ENCODE data around the gene SCAPER.
"Not testable (repeated sequence)": the region's sequence is repeated elsewhere in the genome, so short reads cannot be mapped to it uniquely, and the experiment has no call there.

The SCAPER gene

GRCh38 chr15:76903251-76903681 is 1.9 kb downstream of the SCAPER start:
- Mint-ChIP-seq H3K4me3 (peak overlapping the region; percentile 90), H3K9me3 (peaks cover 39% of the 10 kb centered on the region), H3K27me3 (ENCODE audit: low read depth, poor library complexity) (peaks cover 3% of the 10 kb centered on the region), H3K4me1 (peaks cover 31% of the 10 kb centered on the region), H3K27ac (no peak overlapping the region), H3K36me3 (ENCODE audit: low read depth) (peaks cover 27% of the 10 kb centered on the region)
- DNase-seq = no peak
- TF ChIP-seq CTCF (IDR thresholded peaks at IDR 0.05) = no peak

- H3K36me3 Mint-ChIP-seq (ENCODE audit: low read depth) = peaks cover 39% of the 10 kb centered on the region
- peaks cover 3% of the 10 kb centered on the region for H3K27me3 Mint-ChIP-seq (ENCODE audit: low read depth, poor library complexity)
- no peak for DNase-seq
- H3K4me1 Mint-ChIP-seq = peaks cover 26% of the 10 kb centered on the region
- H3K9me3 Mint-ChIP-seq = peaks cover 42% of the 10 kb centered on the region
- no peak overlapping the region for H3K27ac Mint-ChIP-seq
- no peak overlapping the region for H3K4me3 Mint-ChIP-seq
- no peak for TF ChIP-seq CTCF (IDR thresholded peaks at IDR 0.05)
Observed at GRCh38 chr15:76901965-76902364, 3.2 kb downstream of the SCAPER start.

GRCh38 chr15:76899931-76900310 is 5.2 kb downstream of the SCAPER start:
- not testable (repeated sequence) for H3K27ac Mint-ChIP-seq; DNase-seq; H3K4me3 Mint-ChIP-seq; H3K27me3 Mint-ChIP-seq (ENCODE audit: low read depth, poor library complexity)
- H3K4me1 Mint-ChIP-seq = peaks cover 16% of the 10 kb centered on the region
- H3K9me3 Mint-ChIP-seq = peaks cover 52% of the 10 kb centered on the region
- peaks cover 57% of the 10 kb centered on the region for H3K36me3 Mint-ChIP-seq (ENCODE audit: low read depth)

- peaks cover 56% of the 10 kb centered on the region for H3K9me3 Mint-ChIP-seq
- H3K36me3 Mint-ChIP-seq (ENCODE audit: low read depth) = peaks cover 63% of the 10 kb centered on the region
- not testable (repeated sequence) for H3K27me3 Mint-ChIP-seq (ENCODE audit: low read depth, poor library complexity); H3K4me3 Mint-ChIP-seq; DNase-seq; H3K27ac Mint-ChIP-seq
- peaks cover 11% of the 10 kb centered on the region for H3K4me1 Mint-ChIP-seq
Observed at GRCh38 chr15:76899176-76899930, 5.8 kb downstream of the SCAPER start.

GRCh38 chr15:76898102-76898501 is 7.0 kb downstream of the SCAPER start:
- Mint-ChIP-seq H3K9me3 (peaks cover 69% of the 10 kb centered on the region), H3K4me1 (no peaks in the 10 kb centered on the region), H3K27me3 (ENCODE audit: low read depth, poor library complexity) (no peaks in the 10 kb centered on the region), H3K4me3 (no peak overlapping the region), H3K27ac (no peak overlapping the region), H3K36me3 (ENCODE audit: low read depth) (peaks cover 75% of the 10 kb centered on the region)
- TF ChIP-seq CTCF (IDR thresholded peaks at IDR 0.05) = no peak
- no peak for DNase-seq

- peaks cover 92% of the 10 kb centered on the region for H3K36me3 Mint-ChIP-seq (ENCODE audit: low read depth)
- H3K4me1 Mint-ChIP-seq = no peaks in the 10 kb centered on the region
- H3K4me3 Mint-ChIP-seq = no peak overlapping the region
- H3K9me3 Mint-ChIP-seq = peaks cover 83% of the 10 kb centered on the region
- no peak for DNase-seq
- TF ChIP-seq CTCF (IDR thresholded peaks at IDR 0.05) = no peak
- no peaks in the 10 kb centered on the region for H3K27me3 Mint-ChIP-seq (ENCODE audit: low read depth, poor library complexity)
- no peak overlapping the region for H3K27ac Mint-ChIP-seq
Observed at GRCh38 chr15:76894174-76894573, 11.0 kb downstream of the SCAPER start.

GRCh38 chr15:76892836-76893235 is 12.3 kb downstream of the SCAPER start:
- H3K27me3 Mint-ChIP-seq (ENCODE audit: low read depth, poor library complexity); H3K4me3 Mint-ChIP-seq; DNase-seq; H3K27ac Mint-ChIP-seq; H3K4me1 Mint-ChIP-seq: not testable (repeated sequence)
- H3K36me3 Mint-ChIP-seq (ENCODE audit: low read depth) = peaks cover 90% of the 10 kb centered on the region
- peaks cover 80% of the 10 kb centered on the region for H3K9me3 Mint-ChIP-seq

GRCh38 chr15:76887280-76888141 is 17.6 kb downstream of the SCAPER start:
- not testable (repeated sequence) for H3K27ac Mint-ChIP-seq; H3K4me3 Mint-ChIP-seq; H3K27me3 Mint-ChIP-seq (ENCODE audit: low read depth, poor library complexity); DNase-seq; H3K4me1 Mint-ChIP-seq
- Mint-ChIP-seq H3K36me3 (ENCODE audit: low read depth) (peaks cover 60% of the 10 kb centered on the region), H3K9me3 (peaks cover 54% of the 10 kb centered on the region)
